K562 (cell line): Measurements from ENCODE around the gene CRIP1. TPM values are rescaled to one million over a fixed set of nuclear protein-coding genes. Genes with fewer than 3 reads are reported as not detected.
A peak's percentile ranks its signal among the peaks of the same experiment; 100 is the strongest.

ENCODE experiments used
- FOXA3 ChIP-seq, 2 experiments: fragments of 450-650 bp in 1 of 2; sonication (generic) in 1 of 2; formaldehyde crosslinking; IDR thresholded peaks in 1 of 2; conservative IDR thresholded peaks in 1 of 2; 2 replicates each; pipeline versions ENCODE4 v1.4.0 to v1.8.0; 2020 to 2022; ENCODE audit warnings: mild to moderate bottlenecking in 2 of 2, missing genetic modification reagents in 1 of 2
- NFATC3 ChIP-seq: fragments of 450-650 bp; IDR thresholded peaks from 2 replicates; pipeline ENCODE4 v1.6.1; 2017; ENCODE audit warnings: mild to moderate bottlenecking
- NFIC ChIP-seq: fragments of 450-650 bp; IDR thresholded peaks from 2 replicates; pipeline ENCODE4 v1.6.1; 2017; ENCODE audit warnings: mild to moderate bottlenecking, inconsistent platforms
- ZNF146 ChIP-seq: IDR thresholded peaks from one replicate; pipeline ENCODE4 v1.6.1; 2018; ENCODE audit warnings: missing compliant biosample characterization; ENCODE audit not compliant: unreplicated experiment
- ZNF780A ChIP-seq: fragments of 250-450 bp; sonication (Bioruptor Pico); IDR thresholded peaks from 2 replicates; pipeline ENCODE4 v1.5.0; 2021; ENCODE audit warnings: mild to moderate bottlenecking
- polyA plus RNA-seq, 8 experiments: library from polyadenylated mRNA; depleted of rRNA in 4 of 8; stranded (reverse) in 5 of 8; unstranded in 3 of 8; fragments of >200 nt; fragmentation: Nextera tagmentation in 2 of 8; fragmentation: Illumina TruSeq in 1 of 8; extraction: Ambion mirVana in 2 of 8; extraction: Trizol in 1 of 8; gene quantifications; 2 replicates each; pipeline versions ENCODE4 v1.2.1 to v1.2.3, GENCODE V29; 2011 to 2014; ENCODE audit warnings: inconsistent platforms in 1 of 8, missing spikeins in 1 of 8
- total RNA-seq, 7 experiments: library from RNA; depleted of rRNA in 6 of 7; stranded (reverse); fragments of >200 nt in 6 of 7; fragmentation: Illumina TruSeq in 2 of 7; extraction: Trizol in 2 of 7; gene quantifications; 2 replicates each; pipeline versions ENCODE4 v1.2.1 to v1.2.3, GENCODE V29; 2011 to 2021; ENCODE audit warnings: low replicate concordance in 1 of 7
- TF ChIP-seq, protein P1 (sequence below): sonication (generic); formaldehyde crosslinking; IDR thresholded peaks from 2 replicates; pipeline ENCODE4 v1.8.0; 2023; ENCODE audit warnings: missing genetic modification reagents, mild to moderate bottlenecking, borderline replicate concordance
- TF ChIP-seq, protein P2 (sequence below): fragments of 450-650 bp; formaldehyde crosslinking; IDR thresholded peaks from 2 replicates; pipeline ENCODE4 v1.4.0; 2022; ENCODE audit warnings: missing genetic modification characterization
- TF ChIP-seq, protein P3 (sequence below): fragments of 450-650 bp; IDR thresholded peaks from 2 replicates; pipeline ENCODE4 v1.6.1; 2016; ENCODE audit warnings: mild to moderate bottlenecking, moderate library complexity

The CRIP1 gene
- total and polyA plus RNA-seq, 9 of the 15 experiments (the other 6 are each of a cell fraction or from before 2014, with no cell fraction given) = 0.11 to 0.58 (median 0.14) TPM; not detected in 6

DNA sequence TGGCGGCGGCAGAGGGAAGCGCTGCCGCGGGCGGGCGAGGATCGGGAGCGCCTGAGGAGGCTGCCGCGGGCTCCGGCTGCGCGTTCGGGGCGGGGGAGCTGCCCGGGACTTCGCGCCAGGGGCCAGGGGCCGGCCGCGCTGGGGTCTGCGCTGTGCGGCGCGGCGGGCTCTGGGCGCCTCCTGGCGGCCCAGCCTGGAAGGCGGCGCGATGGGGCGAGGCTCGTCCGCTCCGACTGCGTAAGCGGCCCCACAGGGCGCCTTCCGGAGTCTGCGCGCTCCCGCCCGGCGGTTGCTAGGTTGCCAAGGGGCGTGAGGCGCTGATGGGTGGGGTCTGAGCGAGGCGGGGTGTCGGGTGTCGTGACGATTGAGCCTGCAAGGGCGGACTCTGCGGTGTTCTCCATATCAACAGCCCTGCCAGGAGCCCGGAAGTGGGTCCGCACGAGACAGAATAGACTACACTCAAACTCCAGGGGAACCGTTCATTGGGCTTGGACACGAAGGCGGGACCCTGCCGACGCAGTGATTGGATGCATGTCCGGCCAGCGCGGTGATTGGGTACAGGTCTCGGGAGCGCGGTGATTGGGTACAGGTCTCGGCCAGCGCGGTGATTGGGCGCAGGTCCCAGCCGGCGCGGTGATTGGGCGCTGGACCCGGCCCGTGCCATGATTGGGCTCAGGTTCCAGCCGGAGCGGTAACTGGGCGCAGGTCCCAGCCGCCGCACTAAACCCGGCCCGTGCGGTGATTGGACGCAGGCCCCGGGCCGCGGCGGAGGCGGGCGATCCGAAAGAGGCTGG, 4.1 kb downstream of the CRIP1 start, which contains the start of gene TEDC1 (continued):
- TF ChIP-seq, protein P1, sequence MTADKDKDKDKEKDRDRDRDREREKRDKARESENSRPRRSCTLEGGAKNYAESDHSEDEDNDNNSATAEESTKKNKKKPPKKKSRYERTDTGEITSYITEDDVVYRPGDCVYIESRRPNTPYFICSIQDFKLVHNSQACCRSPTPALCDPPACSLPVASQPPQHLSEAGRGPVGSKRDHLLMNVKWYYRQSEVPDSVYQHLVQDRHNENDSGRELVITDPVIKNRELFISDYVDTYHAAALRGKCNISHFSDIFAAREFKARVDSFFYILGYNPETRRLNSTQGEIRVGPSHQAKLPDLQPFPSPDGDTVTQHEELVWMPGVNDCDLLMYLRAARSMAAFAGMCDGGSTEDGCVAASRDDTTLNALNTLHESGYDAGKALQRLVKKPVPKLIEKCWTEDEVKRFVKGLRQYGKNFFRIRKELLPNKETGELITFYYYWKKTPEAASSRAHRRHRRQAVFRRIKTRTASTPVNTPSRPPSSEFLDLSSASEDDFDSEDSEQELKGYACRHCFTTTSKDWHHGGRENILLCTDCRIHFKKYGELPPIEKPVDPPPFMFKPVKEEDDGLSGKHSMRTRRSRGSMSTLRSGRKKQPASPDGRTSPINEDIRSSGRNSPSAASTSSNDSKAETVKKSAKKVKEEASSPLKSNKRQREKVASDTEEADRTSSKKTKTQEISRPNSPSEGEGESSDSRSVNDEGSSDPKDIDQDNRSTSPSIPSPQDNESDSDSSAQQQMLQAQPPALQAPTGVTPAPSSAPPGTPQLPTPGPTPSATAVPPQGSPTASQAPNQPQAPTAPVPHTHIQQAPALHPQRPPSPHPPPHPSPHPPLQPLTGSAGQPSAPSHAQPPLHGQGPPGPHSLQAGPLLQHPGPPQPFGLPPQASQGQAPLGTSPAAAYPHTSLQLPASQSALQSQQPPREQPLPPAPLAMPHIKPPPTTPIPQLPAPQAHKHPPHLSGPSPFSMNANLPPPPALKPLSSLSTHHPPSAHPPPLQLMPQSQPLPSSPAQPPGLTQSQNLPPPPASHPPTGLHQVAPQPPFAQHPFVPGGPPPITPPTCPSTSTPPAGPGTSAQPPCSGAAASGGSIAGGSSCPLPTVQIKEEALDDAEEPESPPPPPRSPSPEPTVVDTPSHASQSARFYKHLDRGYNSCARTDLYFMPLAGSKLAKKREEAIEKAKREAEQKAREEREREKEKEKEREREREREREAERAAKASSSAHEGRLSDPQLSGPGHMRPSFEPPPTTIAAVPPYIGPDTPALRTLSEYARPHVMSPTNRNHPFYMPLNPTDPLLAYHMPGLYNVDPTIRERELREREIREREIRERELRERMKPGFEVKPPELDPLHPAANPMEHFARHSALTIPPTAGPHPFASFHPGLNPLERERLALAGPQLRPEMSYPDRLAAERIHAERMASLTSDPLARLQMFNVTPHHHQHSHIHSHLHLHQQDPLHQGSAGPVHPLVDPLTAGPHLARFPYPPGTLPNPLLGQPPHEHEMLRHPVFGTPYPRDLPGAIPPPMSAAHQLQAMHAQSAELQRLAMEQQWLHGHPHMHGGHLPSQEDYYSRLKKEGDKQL (CRISPR knock-in tag) = no peak
- TF ChIP-seq NFATC3 (no peak), NFIC (0 out of 2 replicates have a peak, but pooled peaks have one; percentile 7), ZNF146 (CRISPR knock-in tag) (no peak), FOXA3 (CRISPR knock-in tag; conservative IDR thresholded peaks at IDR 0.05 in 1 of 2, IDR thresholded peaks at IDR 0.05 in 1 of 2) (no peak; a peak in 1 of 4 replicates), ZNF780A (CRISPR knock-in tag) (no peak)
- TF ChIP-seq, protein P2, sequence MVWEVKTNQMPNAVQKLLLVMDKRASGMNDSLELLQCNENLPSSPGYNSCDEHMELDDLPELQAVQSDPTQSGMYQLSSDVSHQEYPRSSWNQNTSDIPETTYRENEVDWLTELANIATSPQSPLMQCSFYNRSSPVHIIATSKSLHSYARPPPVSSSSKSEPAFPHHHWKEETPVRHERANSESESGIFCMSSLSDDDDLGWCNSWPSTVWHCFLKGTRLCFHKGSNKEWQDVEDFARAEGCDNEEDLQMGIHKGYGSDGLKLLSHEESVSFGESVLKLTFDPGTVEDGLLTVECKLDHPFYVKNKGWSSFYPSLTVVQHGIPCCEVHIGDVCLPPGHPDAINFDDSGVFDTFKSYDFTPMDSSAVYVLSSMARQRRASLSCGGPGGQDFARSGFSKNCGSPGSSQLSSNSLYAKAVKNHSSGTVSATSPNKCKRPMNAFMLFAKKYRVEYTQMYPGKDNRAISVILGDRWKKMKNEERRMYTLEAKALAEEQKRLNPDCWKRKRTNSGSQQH (CRISPR knock-in tag) = no peak
- TF ChIP-seq, protein P3, sequence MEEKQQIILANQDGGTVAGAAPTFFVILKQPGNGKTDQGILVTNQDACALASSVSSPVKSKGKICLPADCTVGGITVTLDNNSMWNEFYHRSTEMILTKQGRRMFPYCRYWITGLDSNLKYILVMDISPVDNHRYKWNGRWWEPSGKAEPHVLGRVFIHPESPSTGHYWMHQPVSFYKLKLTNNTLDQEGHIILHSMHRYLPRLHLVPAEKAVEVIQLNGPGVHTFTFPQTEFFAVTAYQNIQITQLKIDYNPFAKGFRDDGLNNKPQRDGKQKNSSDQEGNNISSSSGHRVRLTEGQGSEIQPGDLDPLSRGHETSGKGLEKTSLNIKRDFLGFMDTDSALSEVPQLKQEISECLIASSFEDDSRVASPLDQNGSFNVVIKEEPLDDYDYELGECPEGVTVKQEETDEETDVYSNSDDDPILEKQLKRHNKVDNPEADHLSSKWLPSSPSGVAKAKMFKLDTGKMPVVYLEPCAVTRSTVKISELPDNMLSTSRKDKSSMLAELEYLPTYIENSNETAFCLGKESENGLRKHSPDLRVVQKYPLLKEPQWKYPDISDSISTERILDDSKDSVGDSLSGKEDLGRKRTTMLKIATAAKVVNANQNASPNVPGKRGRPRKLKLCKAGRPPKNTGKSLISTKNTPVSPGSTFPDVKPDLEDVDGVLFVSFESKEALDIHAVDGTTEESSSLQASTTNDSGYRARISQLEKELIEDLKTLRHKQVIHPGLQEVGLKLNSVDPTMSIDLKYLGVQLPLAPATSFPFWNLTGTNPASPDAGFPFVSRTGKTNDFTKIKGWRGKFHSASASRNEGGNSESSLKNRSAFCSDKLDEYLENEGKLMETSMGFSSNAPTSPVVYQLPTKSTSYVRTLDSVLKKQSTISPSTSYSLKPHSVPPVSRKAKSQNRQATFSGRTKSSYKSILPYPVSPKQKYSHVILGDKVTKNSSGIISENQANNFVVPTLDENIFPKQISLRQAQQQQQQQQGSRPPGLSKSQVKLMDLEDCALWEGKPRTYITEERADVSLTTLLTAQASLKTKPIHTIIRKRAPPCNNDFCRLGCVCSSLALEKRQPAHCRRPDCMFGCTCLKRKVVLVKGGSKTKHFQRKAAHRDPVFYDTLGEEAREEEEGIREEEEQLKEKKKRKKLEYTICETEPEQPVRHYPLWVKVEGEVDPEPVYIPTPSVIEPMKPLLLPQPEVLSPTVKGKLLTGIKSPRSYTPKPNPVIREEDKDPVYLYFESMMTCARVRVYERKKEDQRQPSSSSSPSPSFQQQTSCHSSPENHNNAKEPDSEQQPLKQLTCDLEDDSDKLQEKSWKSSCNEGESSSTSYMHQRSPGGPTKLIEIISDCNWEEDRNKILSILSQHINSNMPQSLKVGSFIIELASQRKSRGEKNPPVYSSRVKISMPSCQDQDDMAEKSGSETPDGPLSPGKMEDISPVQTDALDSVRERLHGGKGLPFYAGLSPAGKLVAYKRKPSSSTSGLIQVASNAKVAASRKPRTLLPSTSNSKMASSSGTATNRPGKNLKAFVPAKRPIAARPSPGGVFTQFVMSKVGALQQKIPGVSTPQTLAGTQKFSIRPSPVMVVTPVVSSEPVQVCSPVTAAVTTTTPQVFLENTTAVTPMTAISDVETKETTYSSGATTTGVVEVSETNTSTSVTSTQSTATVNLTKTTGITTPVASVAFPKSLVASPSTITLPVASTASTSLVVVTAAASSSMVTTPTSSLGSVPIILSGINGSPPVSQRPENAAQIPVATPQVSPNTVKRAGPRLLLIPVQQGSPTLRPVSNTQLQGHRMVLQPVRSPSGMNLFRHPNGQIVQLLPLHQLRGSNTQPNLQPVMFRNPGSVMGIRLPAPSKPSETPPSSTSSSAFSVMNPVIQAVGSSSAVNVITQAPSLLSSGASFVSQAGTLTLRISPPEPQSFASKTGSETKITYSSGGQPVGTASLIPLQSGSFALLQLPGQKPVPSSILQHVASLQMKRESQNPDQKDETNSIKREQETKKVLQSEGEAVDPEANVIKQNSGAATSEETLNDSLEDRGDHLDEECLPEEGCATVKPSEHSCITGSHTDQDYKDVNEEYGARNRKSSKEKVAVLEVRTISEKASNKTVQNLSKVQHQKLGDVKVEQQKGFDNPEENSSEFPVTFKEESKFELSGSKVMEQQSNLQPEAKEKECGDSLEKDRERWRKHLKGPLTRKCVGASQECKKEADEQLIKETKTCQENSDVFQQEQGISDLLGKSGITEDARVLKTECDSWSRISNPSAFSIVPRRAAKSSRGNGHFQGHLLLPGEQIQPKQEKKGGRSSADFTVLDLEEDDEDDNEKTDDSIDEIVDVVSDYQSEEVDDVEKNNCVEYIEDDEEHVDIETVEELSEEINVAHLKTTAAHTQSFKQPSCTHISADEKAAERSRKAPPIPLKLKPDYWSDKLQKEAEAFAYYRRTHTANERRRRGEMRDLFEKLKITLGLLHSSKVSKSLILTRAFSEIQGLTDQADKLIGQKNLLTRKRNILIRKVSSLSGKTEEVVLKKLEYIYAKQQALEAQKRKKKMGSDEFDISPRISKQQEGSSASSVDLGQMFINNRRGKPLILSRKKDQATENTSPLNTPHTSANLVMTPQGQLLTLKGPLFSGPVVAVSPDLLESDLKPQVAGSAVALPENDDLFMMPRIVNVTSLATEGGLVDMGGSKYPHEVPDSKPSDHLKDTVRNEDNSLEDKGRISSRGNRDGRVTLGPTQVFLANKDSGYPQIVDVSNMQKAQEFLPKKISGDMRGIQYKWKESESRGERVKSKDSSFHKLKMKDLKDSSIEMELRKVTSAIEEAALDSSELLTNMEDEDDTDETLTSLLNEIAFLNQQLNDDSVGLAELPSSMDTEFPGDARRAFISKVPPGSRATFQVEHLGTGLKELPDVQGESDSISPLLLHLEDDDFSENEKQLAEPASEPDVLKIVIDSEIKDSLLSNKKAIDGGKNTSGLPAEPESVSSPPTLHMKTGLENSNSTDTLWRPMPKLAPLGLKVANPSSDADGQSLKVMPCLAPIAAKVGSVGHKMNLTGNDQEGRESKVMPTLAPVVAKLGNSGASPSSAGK = peak; percentile 24; the same call in 1 of the 2 replicates
